HepG2 (cell line): ENCODE data around the gene NOTUM. TPM values are rescaled to one million over a fixed set of nuclear protein-coding genes. Genes with fewer than 3 reads are reported as not detected.
A peak's percentile ranks its signal among the peaks of the same experiment; 100 is the strongest.

Experiments
- BCL6 ChIP-seq: IDR thresholded peaks from 2 replicates; pipeline ENCODE4 v1.6.1; 2016; ENCODE audit warnings: missing genetic modification reagents, missing compliant biosample characterization
- GRHL1 ChIP-seq: sonication (generic); formaldehyde crosslinking; conservative IDR thresholded peaks from 2 replicates; pipeline ENCODE4 v1.8.0; 2022; ENCODE audit warnings: missing genetic modification reagents
- HMG20A ChIP-seq: IDR thresholded peaks from 2 replicates; pipeline ENCODE4 v1.6.1; 2016; ENCODE audit warnings: borderline replicate concordance
- IRX3 ChIP-seq: sonication (generic); formaldehyde crosslinking; IDR thresholded peaks from 2 replicates; pipeline ENCODE4 v1.8.1; 2023; ENCODE audit warnings: mild to moderate bottlenecking, low read depth, missing genetic modification reagents, borderline replicate concordance
- MED1 ChIP-seq: sonication (generic); formaldehyde crosslinking; IDR thresholded peaks from 2 replicates; pipeline ENCODE4 v1.4.0; 2020; ENCODE audit warnings: missing genetic modification reagents
- PLRG1 ChIP-seq: fragments of 450-650 bp; conservative IDR thresholded peaks from 2 replicates; pipeline ENCODE4 v1.6.1; 2016
- SNAI1 ChIP-seq: sonication (generic); formaldehyde crosslinking; IDR thresholded peaks from 2 replicates; pipeline ENCODE4 v1.5.0; 2020; ENCODE audit warnings: mild to moderate bottlenecking, missing genetic modification reagents, borderline replicate concordance
- ZBTB37 ChIP-seq: sonication (generic); formaldehyde crosslinking; IDR thresholded peaks from 2 replicates; pipeline ENCODE4 v1.4.0; 2020; ENCODE audit warnings: mild to moderate bottlenecking, missing genetic modification reagents
- ZC3H13 ChIP-seq: sonication (generic); formaldehyde crosslinking; IDR thresholded peaks from 2 replicates; pipeline ENCODE4 v1.8.1; 2023; ENCODE audit warnings: mild to moderate bottlenecking, missing genetic modification reagents, moderate library complexity
- ZFP36L2 ChIP-seq: sonication (generic); formaldehyde crosslinking; IDR thresholded peaks from 2 replicates; pipeline ENCODE4 v1.4.0; 2020; ENCODE audit warnings: missing genetic modification reagents
- ZFP90 ChIP-seq: sonication (generic); formaldehyde crosslinking; IDR thresholded peaks from 2 replicates; pipeline ENCODE4 v1.8.0; 2022; ENCODE audit warnings: missing genetic modification reagents, mild to moderate bottlenecking, inconsistent platforms, borderline replicate concordance
- ZNF207 ChIP-seq: fragments of 450-650 bp; IDR thresholded peaks from 2 replicates; pipeline ENCODE4 v1.6.1; 2016; ENCODE audit warnings: antibody characterized with exemption, borderline replicate concordance
- ZNF546 ChIP-seq: sonication (generic); formaldehyde crosslinking; conservative IDR thresholded peaks from 2 replicates; pipeline ENCODE4 v1.8.1; 2023; ENCODE audit warnings: mild to moderate bottlenecking, missing genetic modification reagents
- ZNF7 ChIP-seq: IDR thresholded peaks from 2 replicates; pipeline ENCODE4 v1.6.1; 2016; ENCODE audit warnings: missing biosample characterization, missing genetic modification reagents
- ZNF839 ChIP-seq: sonication (generic); formaldehyde crosslinking; IDR thresholded peaks from 2 replicates; pipeline ENCODE4 v1.4.0; 2020; ENCODE audit warnings: missing genetic modification reagents, mild to moderate bottlenecking, borderline replicate concordance
- ZSCAN12 ChIP-seq: sonication (generic); formaldehyde crosslinking; IDR thresholded peaks from 2 replicates; pipeline ENCODE4 v1.9.0; 2021; ENCODE audit warnings: mild to moderate bottlenecking, missing genetic modification reagents
- polyA plus RNA-seq, 8 experiments: library from polyadenylated mRNA; depleted of rRNA in 3 of 8; stranded (reverse) in 7 of 8; unstranded in 1 of 8; fragments of >200 nt; fragmentation: Illumina TruSeq in 4 of 8; extraction: Trizol in 4 of 8; gene quantifications; 2 replicates each; pipeline versions ENCODE4 v1.2.1 to v1.2.3, GENCODE V29; 2011 to 2016; ENCODE audit warnings: low read depth in 4 of 8, missing spikeins in 1 of 8, mixed read lengths in 1 of 8; ENCODE audit not compliant: insufficient read depth in 1 of 8
- total RNA-seq, 5 experiments: library from RNA; depleted of rRNA; stranded (reverse); fragments of >200 nt; fragmentation: Illumina TruSeq; extraction: Trizol; gene quantifications; 2 replicates each; pipeline ENCODE4 v1.2.3, GENCODE V29; 2016; ENCODE audit warnings: low read depth in 1 of 5
- TF ChIP-seq, protein P1 (sequence below): sonication (generic); formaldehyde crosslinking; IDR thresholded peaks from 2 replicates; pipeline ENCODE4 v1.8.1; 2023; ENCODE audit warnings: mild to moderate bottlenecking, missing genetic modification reagents
- TF ChIP-seq, protein P2 (sequence below): sonication (generic); formaldehyde crosslinking; IDR thresholded peaks from 2 replicates; pipeline ENCODE4 v1.5.0; 2020; ENCODE audit warnings: mild to moderate bottlenecking, missing genetic modification reagents
- TF ChIP-seq, protein P3 (sequence below): sonication (generic); formaldehyde crosslinking; IDR thresholded peaks from 2 replicates; pipeline ENCODE4 v1.8.0; 2022; ENCODE audit warnings: missing genetic modification reagents, mild to moderate bottlenecking, inconsistent platforms, borderline replicate concordance
- TF ChIP-seq, protein P4 (sequence below): IDR thresholded peaks from 2 replicates; pipeline ENCODE4 v1.6.1; 2016; ENCODE audit warnings: missing compliant biosample characterization, missing genetic modification reagents, borderline replicate concordance

Gene NOTUM
- total and polyA plus RNA-seq, 2 of the 13 experiments (the other 11 are each of a cell fraction or from before 2014, with no cell fraction given) = 150 to 160 TPM

DNA sequence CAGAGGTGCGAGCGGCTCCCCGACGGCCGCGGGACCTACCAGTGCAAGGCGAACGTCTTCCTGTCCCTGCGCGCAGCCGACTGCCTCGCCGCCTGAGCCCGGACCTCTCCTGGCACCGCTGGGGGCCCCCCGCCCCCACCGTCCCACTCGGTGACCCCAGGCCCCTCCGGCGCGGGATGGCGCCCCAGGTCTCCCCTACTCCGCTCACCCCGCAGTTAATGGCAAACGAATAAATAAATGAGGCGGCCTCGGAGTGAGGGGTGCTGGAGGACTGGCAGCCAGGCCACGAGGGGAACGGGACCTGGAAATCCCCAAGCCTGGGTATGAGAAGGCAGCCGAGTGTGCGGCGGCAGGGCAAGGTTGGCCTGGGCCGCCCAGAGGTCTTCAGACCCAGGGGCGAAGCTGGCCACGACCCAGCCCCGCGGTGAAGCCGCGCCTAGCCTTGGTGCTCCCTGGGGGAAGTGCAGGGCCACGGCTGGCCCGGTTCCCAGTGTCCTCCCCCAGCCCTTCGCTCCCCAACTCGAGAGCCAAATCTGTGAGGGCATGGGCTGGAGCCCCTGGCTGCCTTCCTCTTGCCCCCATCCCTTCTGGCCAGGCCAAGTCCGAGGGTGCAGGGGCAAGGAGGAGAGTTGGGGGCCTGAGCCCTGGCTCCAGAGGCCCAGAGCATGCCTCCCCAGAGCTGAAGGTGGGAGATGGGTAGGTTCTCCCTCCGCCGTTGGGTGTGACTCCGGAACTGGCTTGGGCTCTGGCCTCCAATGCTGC is 58.2 kb downstream of the NOTUM start (continued):
- TF ChIP-seq ZBTB37 (CRISPR knock-in tag) (no peak), SNAI1 (no peak), ZNF7 (no peak), ZFP36L2 (CRISPR knock-in tag) (no peak), ZC3H13 (CRISPR knock-in tag) (peak; percentile 96), ZSCAN12 (CRISPR knock-in tag) (no peak), IRX3 (CRISPR knock-in tag) (0 out of 2 replicates have a peak, but pooled peaks have one; percentile 67), PLRG1 (no peak), GRHL1 (no peak), HMG20A (no peak), MED1 (CRISPR knock-in tag) (no peak; the same call in 1 of the 2 replicates), ZNF839 (CRISPR knock-in tag) (no peak), BCL6 (CRISPR knock-in tag) (no peak), ZNF207 (no peak), ZNF546 (CRISPR knock-in tag) (peak; percentile 43; the same call in 1 of the 2 replicates), ZFP90 (CRISPR knock-in tag) (peak; percentile 76; the same call in 1 of the 2 replicates)
- TF ChIP-seq, protein P1, sequence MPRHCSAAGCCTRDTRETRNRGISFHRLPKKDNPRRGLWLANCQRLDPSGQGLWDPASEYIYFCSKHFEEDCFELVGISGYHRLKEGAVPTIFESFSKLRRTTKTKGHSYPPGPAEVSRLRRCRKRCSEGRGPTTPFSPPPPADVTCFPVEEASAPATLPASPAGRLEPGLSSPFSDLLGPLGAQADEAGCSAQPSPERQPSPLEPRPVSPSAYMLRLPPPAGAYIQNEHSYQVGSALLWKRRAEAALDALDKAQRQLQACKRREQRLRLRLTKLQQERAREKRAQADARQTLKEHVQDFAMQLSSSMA (CRISPR knock-in tag) = peak; percentile 76; the same call in 1 of the 2 replicates
- TF ChIP-seq, protein P2, sequence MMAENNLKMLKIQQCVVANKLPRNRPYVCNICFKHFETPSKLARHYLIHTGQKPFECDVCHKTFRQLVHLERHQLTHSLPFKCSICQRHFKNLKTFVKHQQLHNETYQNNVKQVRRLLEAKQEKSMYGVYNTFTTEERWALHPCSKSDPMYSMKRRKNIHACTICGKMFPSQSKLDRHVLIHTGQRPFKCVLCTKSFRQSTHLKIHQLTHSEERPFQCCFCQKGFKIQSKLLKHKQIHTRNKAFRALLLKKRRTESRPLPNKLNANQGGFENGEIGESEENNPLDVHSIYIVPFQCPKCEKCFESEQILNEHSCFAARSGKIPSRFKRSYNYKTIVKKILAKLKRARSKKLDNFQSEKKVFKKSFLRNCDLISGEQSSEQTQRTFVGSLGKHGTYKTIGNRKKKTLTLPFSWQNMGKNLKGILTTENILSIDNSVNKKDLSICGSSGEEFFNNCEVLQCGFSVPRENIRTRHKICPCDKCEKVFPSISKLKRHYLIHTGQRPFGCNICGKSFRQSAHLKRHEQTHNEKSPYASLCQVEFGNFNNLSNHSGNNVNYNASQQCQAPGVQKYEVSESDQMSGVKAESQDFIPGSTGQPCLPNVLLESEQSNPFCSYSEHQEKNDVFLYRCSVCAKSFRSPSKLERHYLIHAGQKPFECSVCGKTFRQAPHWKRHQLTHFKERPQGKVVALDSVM (CRISPR knock-in tag) = no peak
- TF ChIP-seq, protein P3, sequence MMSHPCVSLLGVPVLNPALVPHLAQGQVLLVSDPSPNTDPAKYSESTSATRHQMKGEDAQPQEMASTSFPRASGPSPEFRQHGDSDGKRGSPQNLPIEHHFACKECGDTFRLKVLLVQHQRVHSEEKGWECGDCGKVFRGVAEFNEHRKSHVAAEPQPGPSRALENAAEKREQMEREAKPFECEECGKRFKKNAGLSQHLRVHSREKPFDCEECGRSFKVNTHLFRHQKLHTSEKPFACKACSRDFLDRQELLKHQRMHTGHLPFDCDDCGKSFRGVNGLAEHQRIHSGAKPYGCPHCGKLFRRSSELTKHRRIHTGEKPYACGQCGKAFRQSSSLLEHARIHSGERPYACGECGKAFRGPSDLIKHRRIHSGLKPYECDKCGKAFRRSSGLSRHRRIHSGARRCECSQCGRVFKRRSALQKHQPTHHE (CRISPR knock-in tag) = no peak
- TF ChIP-seq, protein P4, sequence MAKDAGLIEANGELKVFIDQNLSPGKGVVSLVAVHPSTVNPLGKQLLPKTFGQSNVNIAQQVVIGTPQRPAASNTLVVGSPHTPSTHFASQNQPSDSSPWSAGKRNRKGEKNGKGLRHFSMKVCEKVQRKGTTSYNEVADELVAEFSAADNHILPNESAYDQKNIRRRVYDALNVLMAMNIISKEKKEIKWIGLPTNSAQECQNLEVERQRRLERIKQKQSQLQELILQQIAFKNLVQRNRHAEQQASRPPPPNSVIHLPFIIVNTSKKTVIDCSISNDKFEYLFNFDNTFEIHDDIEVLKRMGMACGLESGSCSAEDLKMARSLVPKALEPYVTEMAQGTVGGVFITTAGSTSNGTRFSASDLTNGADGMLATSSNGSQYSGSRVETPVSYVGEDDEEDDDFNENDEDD (CRISPR knock-in tag) = no peak
